ENCODE results near the gene IKZF3. TPM values are rescaled to one million over a fixed set of nuclear protein-coding genes. Genes with fewer than 3 reads are reported as not detected.

IKZF3 gene
- total RNA-seq, 1 experiment from 2014 or later: 0.81 TPM

DNA sequence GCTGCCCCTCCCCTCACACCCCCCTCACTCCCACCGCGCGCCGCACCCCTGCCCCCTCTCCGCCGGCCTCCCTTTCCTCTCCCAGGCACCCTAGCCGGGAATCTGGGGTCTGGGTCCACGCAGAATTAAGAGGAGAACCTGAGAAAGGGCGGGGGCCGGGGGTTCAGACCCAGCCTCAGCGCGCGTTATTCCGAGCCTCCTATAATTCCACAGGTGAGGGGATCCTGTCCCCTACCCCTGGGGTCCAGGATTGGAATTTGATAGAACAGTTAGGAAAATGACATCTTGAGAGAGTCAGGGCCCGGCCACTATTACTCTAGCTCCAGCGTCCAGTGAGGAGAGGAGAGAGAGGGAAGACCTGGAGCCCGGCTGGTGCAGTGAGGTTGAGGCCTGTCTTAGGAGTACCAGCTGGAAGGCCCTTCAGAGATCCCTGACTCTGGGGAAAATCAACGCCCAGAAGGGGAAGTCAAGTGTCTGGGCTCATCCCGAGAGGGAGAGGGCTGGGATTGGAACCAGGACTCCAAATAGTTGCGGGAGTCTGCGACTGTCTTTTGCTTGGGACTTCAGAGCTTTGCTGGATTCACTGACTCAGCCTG lies 109.1 kb downstream of the IKZF3 start:
- H3K36me3 Mint-ChIP-seq: no peaks in the 10 kb centered on the region
- ChIA-PET POLR2A (interaction anchor here (0.6 to 3.1 kb wide), 6 partner anchors 15 to 428 kb away, joined by 3 to 10 read pairs (median 5); partner anchors contain the start of gene MIEN1), CTCF (interaction anchor here (0.6 to 9.2 kb wide), 21 partner anchors 10 to 175 kb away, joined by 3 to 130 read pairs (median 5); partner anchors contain the start of genes ERBB2, MIEN1 and PGAP3)
- H3K27ac Mint-ChIP-seq: peak overlapping the region; percentile 39; the same call in 1 of the 2 replicates
- H3K9me3 Mint-ChIP-seq: no peaks in the 10 kb centered on the region
- ATAC-seq (peak; percentile 9), DNase-seq (ENCODE audit: low spot score) (peak; percentile 24)
- H3K27me3 Mint-ChIP-seq (ENCODE audit: low read depth): peaks cover 19% of the 10 kb centered on the region
- TF ChIP-seq, protein P1, sequence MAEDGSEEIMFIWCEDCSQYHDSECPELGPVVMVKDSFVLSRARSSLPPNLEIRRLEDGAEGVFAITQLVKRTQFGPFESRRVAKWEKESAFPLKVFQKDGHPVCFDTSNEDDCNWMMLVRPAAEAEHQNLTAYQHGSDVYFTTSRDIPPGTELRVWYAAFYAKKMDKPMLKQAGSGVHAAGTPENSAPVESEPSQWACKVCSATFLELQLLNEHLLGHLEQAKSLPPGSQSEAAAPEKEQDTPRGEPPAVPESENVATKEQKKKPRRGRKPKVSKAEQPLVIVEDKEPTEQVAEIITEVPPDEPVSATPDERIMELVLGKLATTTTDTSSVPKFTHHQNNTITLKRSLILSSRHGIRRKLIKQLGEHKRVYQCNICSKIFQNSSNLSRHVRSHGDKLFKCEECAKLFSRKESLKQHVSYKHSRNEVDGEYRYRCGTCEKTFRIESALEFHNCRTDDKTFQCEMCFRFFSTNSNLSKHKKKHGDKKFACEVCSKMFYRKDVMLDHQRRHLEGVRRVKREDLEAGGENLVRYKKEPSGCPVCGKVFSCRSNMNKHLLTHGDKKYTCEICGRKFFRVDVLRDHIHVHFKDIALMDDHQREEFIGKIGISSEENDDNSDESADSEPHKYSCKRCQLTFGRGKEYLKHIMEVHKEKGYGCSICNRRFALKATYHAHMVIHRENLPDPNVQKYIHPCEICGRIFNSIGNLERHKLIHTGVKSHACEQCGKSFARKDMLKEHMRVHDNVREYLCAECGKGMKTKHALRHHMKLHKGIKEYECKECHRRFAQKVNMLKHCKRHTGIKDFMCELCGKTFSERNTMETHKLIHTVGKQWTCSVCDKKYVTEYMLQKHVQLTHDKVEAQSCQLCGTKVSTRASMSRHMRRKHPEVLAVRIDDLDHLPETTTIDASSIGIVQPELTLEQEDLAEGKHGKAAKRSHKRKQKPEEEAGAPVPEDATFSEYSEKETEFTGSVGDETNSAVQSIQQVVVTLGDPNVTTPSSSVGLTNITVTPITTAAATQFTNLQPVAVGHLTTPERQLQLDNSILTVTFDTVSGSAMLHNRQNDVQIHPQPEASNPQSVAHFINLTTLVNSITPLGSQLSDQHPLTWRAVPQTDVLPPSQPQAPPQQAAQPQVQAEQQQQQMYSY (CRISPR knock-in tag; IDR thresholded peaks at IDR 0.05): peak; percentile 84
- TF ChIP-seq ZBTB21 (CRISPR knock-in tag; IDR thresholded peaks at IDR 0.05; ENCODE audit: borderline replicate concordance): no peak
- TF ChIP-seq FOXP1 (CRISPR knock-in tag; IDR thresholded peaks at IDR 0.05; ENCODE audit: borderline replicate concordance): no peak
- H3K4me3 Mint-ChIP-seq: peak overlapping the region; percentile 61
- H3K4me1 Mint-ChIP-seq: peaks cover 51% of the 10 kb centered on the region

DNA sequence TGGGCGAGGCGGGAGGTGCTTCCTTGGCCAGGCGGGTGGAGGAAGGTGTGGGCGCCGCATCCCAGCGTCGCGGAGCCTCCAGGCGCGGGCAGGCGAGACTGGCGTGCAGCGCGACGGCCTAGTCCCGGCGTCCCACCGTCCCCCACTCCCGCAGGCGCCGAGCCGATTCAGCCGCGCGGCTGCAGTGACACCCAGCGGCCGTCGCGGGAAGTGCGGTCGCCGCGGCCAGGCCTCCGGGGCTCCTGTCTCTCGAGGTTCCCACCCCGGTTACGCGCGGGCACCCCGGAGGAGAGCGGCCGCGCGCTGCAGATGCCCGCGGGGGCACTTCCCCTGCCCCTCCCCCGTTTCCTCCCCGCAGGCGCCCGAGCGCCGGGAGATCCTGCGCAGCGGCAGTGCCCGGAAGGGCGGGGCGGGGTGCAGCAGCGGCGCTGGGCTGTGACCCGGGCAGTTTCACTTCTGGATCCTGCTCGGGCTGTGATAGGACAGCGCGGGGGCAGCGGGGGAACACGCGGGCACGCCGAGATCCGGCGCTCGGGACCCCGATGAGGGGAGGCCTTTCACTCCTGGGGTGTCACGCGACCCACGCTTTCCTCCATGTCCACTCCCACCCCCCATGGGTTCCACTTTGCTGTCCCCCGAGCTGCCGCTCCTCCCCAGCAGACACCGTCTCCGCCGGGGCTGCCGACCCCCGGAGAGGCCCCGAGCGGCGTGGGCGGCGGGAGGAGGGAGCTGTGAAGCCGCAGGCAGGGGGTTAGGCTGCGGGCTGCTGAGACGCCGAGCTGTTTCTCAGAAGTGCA lies 109.8 kb downstream of the IKZF3 start:
- ATAC-seq: peak; percentile 64
- H3K27ac Mint-ChIP-seq: no peak overlapping the region
- H3K9me3 Mint-ChIP-seq: no peaks in the 10 kb centered on the region
- H3K36me3 Mint-ChIP-seq: no peaks in the 10 kb centered on the region
- H3K27me3 Mint-ChIP-seq (ENCODE audit: low read depth): peaks cover 19% of the 10 kb centered on the region
- ChIA-PET POLR2A (interaction anchor here (0.6 to 3.1 kb wide), 4 partner anchors 15 to 126 kb away, joined by 3 to 10 read pairs (median 4); partner anchors contain the start of gene MIEN1), CTCF (interaction anchor here (0.6 to 9.2 kb wide), 26 partner anchors 10 to 257 kb away, joined by 3 to 130 read pairs (median 4); partner anchors contain the start of genes ERBB2, MIEN1, PGAP3 and PNMT)
- peaks cover 57% of the 10 kb centered on the region for H3K4me1 Mint-ChIP-seq
- H3K4me3 Mint-ChIP-seq: peak overlapping the region; percentile 61
- DNase-seq (ENCODE audit: low spot score): peak; percentile 81
- TF ChIP-seq, protein P2, sequence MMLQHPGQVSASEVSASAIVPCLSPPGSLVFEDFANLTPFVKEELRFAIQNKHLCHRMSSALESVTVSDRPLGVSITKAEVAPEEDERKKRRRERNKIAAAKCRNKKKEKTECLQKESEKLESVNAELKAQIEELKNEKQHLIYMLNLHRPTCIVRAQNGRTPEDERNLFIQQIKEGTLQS (CRISPR knock-in tag; conservative IDR thresholded peaks at IDR 0.05): no peak
- peak; percentile 14; the same call in 1 of the 2 replicates for TF ChIP-seq ZBTB21 (CRISPR knock-in tag; IDR thresholded peaks at IDR 0.05; ENCODE audit: borderline replicate concordance)
- peak; percentile 45; the same call in 1 of the 2 replicates for TF ChIP-seq TEAD1 (CRISPR knock-in tag; IDR thresholded peaks at IDR 0.05)
- TF ChIP-seq, protein P3, sequence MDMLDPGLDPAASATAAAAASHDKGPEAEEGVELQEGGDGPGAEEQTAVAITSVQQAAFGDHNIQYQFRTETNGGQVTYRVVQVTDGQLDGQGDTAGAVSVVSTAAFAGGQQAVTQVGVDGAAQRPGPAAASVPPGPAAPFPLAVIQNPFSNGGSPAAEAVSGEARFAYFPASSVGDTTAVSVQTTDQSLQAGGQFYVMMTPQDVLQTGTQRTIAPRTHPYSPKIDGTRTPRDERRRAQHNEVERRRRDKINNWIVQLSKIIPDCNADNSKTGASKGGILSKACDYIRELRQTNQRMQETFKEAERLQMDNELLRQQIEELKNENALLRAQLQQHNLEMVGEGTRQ (CRISPR knock-in tag; IDR thresholded peaks at IDR 0.05): no peak
- TF ChIP-seq, protein P4, sequence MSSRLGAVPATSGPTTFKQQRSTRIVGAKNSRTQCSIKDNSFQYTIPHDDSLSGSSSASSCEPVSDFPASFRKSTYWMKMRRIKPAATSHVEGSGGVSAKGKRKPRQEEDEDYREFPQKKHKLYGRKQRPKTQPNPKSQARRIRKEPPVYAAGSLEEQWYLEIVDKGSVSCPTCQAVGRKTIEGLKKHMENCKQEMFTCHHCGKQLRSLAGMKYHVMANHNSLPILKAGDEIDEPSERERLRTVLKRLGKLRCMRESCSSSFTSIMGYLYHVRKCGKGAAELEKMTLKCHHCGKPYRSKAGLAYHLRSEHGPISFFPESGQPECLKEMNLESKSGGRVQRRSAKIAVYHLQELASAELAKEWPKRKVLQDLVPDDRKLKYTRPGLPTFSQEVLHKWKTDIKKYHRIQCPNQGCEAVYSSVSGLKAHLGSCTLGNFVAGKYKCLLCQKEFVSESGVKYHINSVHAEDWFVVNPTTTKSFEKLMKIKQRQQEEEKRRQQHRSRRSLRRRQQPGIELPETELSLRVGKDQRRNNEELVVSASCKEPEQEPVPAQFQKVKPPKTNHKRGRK (CRISPR knock-in tag; IDR thresholded peaks at IDR 0.05; ENCODE audit: borderline replicate concordance): no peak
- TF ChIP-seq ZNF121 (CRISPR knock-in tag; IDR thresholded peaks at IDR 0.05): peak; percentile 32; the same call in 1 of the 2 replicates
- TF ChIP-seq, protein P5, sequence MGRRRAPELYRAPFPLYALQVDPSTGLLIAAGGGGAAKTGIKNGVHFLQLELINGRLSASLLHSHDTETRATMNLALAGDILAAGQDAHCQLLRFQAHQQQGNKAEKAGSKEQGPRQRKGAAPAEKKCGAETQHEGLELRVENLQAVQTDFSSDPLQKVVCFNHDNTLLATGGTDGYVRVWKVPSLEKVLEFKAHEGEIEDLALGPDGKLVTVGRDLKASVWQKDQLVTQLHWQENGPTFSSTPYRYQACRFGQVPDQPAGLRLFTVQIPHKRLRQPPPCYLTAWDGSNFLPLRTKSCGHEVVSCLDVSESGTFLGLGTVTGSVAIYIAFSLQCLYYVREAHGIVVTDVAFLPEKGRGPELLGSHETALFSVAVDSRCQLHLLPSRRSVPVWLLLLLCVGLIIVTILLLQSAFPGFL (CRISPR knock-in tag; IDR thresholded peaks at IDR 0.05; ENCODE audit: borderline replicate concordance): peak; percentile 86; the same call in 1 of the 2 replicates
- TF ChIP-seq JAZF1 (CRISPR knock-in tag; IDR thresholded peaks at IDR 0.05): no peak
- TF ChIP-seq, protein P6, sequence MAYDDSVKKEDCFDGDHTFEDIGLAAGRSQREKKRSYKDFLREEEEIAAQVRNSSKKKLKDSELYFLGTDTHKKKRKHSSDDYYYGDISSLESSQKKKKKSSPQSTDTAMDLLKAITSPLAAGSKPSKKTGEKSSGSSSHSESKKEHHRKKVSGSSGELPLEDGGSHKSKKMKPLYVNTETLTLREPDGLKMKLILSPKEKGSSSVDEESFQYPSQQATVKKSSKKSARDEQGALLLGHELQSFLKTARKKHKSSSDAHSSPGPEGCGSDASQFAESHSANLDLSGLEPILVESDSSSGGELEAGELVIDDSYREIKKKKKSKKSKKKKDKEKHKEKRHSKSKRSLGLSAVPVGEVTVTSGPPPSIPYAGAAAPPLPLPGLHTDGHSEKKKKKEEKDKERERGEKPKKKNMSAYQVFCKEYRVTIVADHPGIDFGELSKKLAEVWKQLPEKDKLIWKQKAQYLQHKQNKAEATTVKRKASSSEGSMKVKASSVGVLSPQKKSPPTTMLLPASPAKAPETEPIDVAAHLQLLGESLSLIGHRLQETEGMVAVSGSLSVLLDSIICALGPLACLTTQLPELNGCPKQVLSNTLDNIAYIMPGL (CRISPR knock-in tag; IDR thresholded peaks at IDR 0.05): peak; percentile 99
- TF ChIP-seq, protein P7, sequence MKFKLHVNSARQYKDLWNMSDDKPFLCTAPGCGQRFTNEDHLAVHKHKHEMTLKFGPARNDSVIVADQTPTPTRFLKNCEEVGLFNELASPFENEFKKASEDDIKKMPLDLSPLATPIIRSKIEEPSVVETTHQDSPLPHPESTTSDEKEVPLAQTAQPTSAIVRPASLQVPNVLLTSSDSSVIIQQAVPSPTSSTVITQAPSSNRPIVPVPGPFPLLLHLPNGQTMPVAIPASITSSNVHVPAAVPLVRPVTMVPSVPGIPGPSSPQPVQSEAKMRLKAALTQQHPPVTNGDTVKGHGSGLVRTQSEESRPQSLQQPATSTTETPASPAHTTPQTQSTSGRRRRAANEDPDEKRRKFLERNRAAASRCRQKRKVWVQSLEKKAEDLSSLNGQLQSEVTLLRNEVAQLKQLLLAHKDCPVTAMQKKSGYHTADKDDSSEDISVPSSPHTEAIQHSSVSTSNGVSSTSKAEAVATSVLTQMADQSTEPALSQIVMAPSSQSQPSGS (CRISPR knock-in tag; IDR thresholded peaks at IDR 0.05; ENCODE audit: borderline replicate concordance, low read depth): no peak
- TF ChIP-seq ESRRA (CRISPR knock-in tag; IDR thresholded peaks at IDR 0.05; ENCODE audit: borderline replicate concordance): peak; percentile 78; the same call in 1 of the 2 replicates
- no peak for TF ChIP-seq MXD4 (CRISPR knock-in tag; IDR thresholded peaks at IDR 0.05; ENCODE audit: borderline replicate concordance)
- TF ChIP-seq, protein P8, sequence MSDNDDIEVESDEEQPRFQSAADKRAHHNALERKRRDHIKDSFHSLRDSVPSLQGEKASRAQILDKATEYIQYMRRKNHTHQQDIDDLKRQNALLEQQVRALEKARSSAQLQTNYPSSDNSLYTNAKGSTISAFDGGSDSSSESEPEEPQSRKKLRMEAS (CRISPR knock-in tag; IDR thresholded peaks at IDR 0.05): peak; percentile 94
- TF ChIP-seq ZNF232 (CRISPR knock-in tag; IDR thresholded peaks at IDR 0.05): peak; percentile 55; the same call in 1 of the 2 replicates
